ENCODE results near the gene SPA17. TPM values are rescaled to one million over a fixed set of nuclear protein-coding genes. Genes with fewer than 3 reads are reported as not detected.

Gene SPA17
- 18.9 and 23.9 TPM in 2 replicates for total RNA-seq

DNA sequence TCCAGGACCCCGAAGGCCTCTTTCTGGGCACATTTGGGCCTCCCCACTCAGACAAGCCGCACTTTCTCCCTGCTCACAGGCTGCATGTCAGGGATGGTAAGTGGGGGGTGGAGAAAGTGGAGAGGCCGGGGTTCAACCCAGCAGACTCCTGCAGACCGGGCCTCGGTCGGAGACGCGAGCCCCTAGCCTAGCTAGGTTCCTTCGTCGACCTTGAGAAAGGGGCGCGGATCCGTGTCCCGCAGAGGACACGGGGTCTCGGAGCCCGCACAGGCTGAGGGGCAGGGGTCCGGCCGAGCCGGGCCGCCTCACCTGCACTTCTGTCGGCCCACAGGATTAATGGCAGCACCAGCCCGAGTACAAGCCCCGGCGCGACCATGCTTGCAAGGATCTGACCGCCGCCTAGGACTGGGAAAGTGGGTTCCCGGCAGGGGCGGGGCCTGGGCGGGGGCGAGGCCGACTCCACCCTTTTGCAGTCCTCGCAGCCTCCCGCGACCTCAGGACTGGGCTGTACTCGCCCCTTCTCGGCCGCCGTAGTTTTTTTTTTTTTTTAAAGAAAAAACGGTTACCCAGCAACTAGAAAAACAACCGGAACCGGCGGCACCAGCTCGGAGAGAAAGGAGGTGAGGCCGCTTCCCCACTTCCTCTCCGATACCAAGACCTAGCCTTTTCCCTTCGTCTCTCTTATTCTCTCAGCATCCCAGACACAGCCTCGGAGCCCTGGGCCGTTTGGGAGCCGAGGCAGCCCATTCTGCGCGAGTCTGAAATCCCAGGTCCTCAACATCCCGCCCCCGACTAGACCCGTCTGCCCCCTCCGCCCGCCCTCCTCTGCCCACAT is at the start of gene SPA17, which contains the start of gene SIAE:
Gene SPA17 (plus strand): TSS at position 572 of the 835 bp plus-strand sequence. CDS start 1,361 bp downstream, outside the sequence.
Gene SIAE (minus strand): TSS at position 407 of the 835 bp plus-strand sequence. CDS start 31 bp downstream, at position 376.

DNA sequence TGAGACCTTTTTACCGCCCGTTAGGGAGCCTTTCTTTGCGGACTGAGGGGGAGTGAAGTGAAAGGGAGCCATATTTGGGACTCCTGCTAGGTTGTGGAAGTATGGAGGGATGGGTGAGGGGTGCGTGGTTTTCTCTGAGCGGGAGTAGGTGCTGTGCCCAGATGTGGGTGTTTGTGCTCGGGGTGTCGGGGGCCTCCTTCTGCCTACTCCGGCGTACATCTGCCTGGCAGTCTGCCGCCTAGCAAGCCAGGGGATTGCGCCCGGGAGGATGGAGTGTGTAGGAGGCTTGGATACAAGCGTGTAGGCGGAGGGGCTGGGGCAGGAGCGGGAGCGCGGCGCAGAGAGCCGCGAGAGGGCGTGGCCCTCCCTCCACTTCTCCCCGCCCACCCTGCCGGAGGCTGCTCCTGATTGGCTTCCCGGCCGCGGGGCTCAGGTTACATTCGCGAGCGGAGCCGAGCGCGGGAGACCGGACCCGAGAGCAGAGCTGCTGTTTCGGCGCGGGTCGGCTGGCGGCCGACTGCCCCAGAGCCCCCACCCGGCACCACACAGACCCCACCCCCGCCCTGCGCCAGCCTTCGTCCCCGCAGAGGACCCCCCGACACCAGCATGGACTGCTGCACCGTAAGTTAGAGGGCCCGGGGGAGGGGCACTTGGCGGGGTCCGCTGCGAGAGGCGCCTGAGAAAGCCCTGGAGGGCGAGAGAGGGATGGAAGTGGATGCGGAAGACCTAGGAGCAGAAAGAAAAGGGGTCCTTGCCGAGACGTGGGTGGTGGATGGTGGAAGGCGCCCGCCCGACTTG is 66.0 kb downstream of the SPA17 start, which contains the start of gene NRGN:
Gene NRGN (plus strand): TSS at position 464 of the 798 bp plus-strand sequence. CDS start 143 bp downstream, at position 607.

Small RNAs within 50 kb of the gene (small RNA-seq; reads per million reads assigned to genes)
- gene RNA5SP352 = not detected

Other genes starting within 250 kb of the SPA17 start
- not detected in 2 replicates for gene OR8B4, start 249.0 kb upstream of the SPA17 start, total RNA-seq
- not detected in 2 replicates for gene OR8B8, start 228.2 kb upstream of the SPA17 start, total RNA-seq
- gene OR8B12, start 130.2 kb upstream of the SPA17 start, total RNA-seq = not detected in 2 replicates
- under 0.01 TPM in 1 of 2 replicates, not detected in the other for gene OR8A1, start 103.9 kb upstream of the SPA17 start, total RNA-seq
- 0.22 TPM in 1 of 2 replicates, not detected in the other for gene PANX3, start 62.5 kb upstream of the SPA17 start, total RNA-seq
- 36.2 and 36.4 TPM in 2 replicates for gene TBRG1, start 51.0 kb upstream of the SPA17 start, total RNA-seq
- 13.1 and 16.0 TPM in 2 replicates for gene SIAE, start 165 bp upstream of the SPA17 start, total RNA-seq
- 0.39 and 0.65 TPM in 2 replicates for gene NRGN, start 66.0 kb downstream of the SPA17 start, total RNA-seq
- gene VSIG2, start 78.4 kb downstream of the SPA17 start, total RNA-seq = not detected in 2 replicates
- 0.13 and 0.54 TPM in 2 replicates for gene ESAM, start 88.4 kb downstream of the SPA17 start, total RNA-seq
- 10.2 and 10.8 TPM in 2 replicates for gene MSANTD2, start 126.5 kb downstream of the SPA17 start, total RNA-seq
- 4.4 and 4.9 TPM in 2 replicates for gene ROBO3, start 191.5 kb downstream of the SPA17 start, total RNA-seq
- 0.26 and 1.1 TPM in 2 replicates for gene ROBO4, start 224.0 kb downstream of the SPA17 start, total RNA-seq
- gene HEPN1, start 245.3 kb downstream of the SPA17 start, total RNA-seq = not detected in 2 replicates